SU-DHL-6 (cell line): ENCODE data around the gene SRPK3.

Experiments used
- EZH2phosphoT487 ChIP-seq: fragments of 200-600 bp; sonication (generic), shearing (Covaris generic); conservative IDR thresholded peaks from 2 replicates; pipeline ENCODE4 v1.6.1; 2018; ENCODE audit warnings: mild to moderate bottlenecking, antibody characterized with exemption, low read length, moderate library complexity, mixed read lengths
- TF ChIP-seq, protein P1 (sequence below): fragments of 200-600 bp; sonication (generic); IDR thresholded peaks from one replicate; pipeline ENCODE4 v1.5.1; 2017; ENCODE audit warnings: antibody characterized with exemption, mild to moderate bottlenecking, low read length, moderate library complexity; ENCODE audit not compliant: insufficient read depth, poor library complexity, severe bottlenecking

DNA sequence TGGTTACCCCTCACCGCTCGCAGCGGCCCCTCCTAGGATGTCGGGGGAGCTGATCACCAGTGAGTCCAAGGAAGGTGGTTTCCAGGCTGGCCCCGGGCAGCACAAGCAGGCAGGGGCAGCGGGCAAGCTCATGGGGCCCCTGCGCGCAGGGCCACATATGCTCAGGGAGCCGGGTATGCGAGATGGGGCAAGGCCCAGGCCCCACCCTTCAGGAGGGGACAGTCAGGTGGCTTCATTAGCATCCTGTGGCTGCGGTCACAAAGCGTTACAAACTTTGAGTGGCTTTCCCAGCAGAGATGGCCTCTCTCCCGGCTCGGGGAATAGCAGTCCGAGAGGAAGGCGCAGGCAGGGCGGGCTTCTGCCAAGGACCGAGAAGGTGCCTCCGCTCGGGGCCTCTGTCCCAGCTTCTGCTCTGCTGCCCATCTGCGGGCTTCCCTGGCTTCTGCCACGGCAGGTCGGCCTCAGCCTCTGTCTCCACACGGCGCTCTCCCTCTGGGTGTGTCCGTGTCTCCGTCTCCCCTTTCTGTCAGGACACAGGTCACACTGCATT is 42.7 kb upstream of the SRPK3 start:
- TF ChIP-seq, protein P1, sequence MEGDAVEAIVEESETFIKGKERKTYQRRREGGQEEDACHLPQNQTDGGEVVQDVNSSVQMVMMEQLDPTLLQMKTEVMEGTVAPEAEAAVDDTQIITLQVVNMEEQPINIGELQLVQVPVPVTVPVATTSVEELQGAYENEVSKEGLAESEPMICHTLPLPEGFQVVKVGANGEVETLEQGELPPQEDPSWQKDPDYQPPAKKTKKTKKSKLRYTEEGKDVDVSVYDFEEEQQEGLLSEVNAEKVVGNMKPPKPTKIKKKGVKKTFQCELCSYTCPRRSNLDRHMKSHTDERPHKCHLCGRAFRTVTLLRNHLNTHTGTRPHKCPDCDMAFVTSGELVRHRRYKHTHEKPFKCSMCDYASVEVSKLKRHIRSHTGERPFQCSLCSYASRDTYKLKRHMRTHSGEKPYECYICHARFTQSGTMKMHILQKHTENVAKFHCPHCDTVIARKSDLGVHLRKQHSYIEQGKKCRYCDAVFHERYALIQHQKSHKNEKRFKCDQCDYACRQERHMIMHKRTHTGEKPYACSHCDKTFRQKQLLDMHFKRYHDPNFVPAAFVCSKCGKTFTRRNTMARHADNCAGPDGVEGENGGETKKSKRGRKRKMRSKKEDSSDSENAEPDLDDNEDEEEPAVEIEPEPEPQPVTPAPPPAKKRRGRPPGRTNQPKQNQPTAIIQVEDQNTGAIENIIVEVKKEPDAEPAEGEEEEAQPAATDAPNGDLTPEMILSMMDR, result no peak
- no peak for TF ChIP-seq EZH2phosphoT487
